GM12878 (cell line): ENCODE results near the gene KIF11. TPM values are rescaled to one million over a fixed set of nuclear protein-coding genes. Genes with fewer than 3 reads are reported as not detected.
A peak's percentile ranks its signal among the peaks of the same experiment; 100 is the strongest.

ENCODE experiments used
- BRCA1 ChIP-seq: IDR thresholded peaks from 2 replicates; pipeline ENCODE4 v1.6.1; 2011; ENCODE audit warnings: low read depth, low read length, improper control_type of control experiment
- E2F8 ChIP-seq: fragments of 450-650 bp; IDR thresholded peaks from 2 replicates; pipeline ENCODE4 v1.6.1; 2018; ENCODE audit warnings: mild to moderate bottlenecking, low read depth, moderate library complexity; ENCODE audit not compliant: partially characterized antibody
- JUNB ChIP-seq: IDR thresholded peaks from 2 replicates; pipeline ENCODE4 v1.6.1; 2016; ENCODE audit warnings: antibody characterized with exemption, mild to moderate bottlenecking
- MAX ChIP-seq: IDR thresholded peaks from 2 replicates; pipeline ENCODE4 v1.6.1; 2012; ENCODE audit warnings: low read depth, low read length, improper control_type of control experiment
- NR2C1 ChIP-seq: fragments of 450-650 bp; IDR thresholded peaks from 2 replicates; pipeline ENCODE4 v1.6.1; 2017; ENCODE audit warnings: antibody characterized with exemption, mild to moderate bottlenecking, moderate library complexity
- PAX5 ChIP-seq: IDR thresholded peaks from 2 replicates; pipeline ENCODE4 v1.6.1; 2011; ENCODE audit warnings: low read depth, low read length, borderline replicate concordance
- PRDM15 ChIP-seq: fragments of 450-650 bp; formaldehyde crosslinking; IDR thresholded peaks from 2 replicates; pipeline ENCODE4 v1.4.0; 2020; ENCODE audit warnings: mild to moderate bottlenecking, moderate library complexity
- RAD21 ChIP-seq: IDR thresholded peaks from 2 replicates; pipeline ENCODE4 v1.6.1; 2011; ENCODE audit warnings: mild to moderate bottlenecking, low read depth, low read length, moderate library complexity; ENCODE audit not compliant: insufficient read depth
- SMAD1 ChIP-seq: fragments of 450-650 bp; IDR thresholded peaks from 2 replicates; pipeline ENCODE4 v1.6.1; 2018; ENCODE audit warnings: mild to moderate bottlenecking, low read depth; ENCODE audit not compliant: partially characterized antibody
- TAF1 ChIP-seq: IDR thresholded peaks from 2 replicates; pipeline ENCODE4 v1.6.1; 2011; ENCODE audit warnings: mild to moderate bottlenecking, low read depth, low read length, borderline replicate concordance
- TCF12 ChIP-seq: IDR thresholded peaks from 2 replicates; pipeline ENCODE4 v1.6.1; 2011; ENCODE audit warnings: low read depth, mild to moderate bottlenecking, low read length
- ZBTB11 ChIP-seq: fragments of 450-650 bp; formaldehyde crosslinking; IDR thresholded peaks from 2 replicates; pipeline ENCODE4 v1.5.0; 2022; ENCODE audit warnings: mild to moderate bottlenecking, missing genetic modification characterization
- ZNF207 ChIP-seq: fragments of 450-650 bp; IDR thresholded peaks from 2 replicates; pipeline ENCODE4 v1.6.1; 2014; ENCODE audit warnings: antibody characterized with exemption, mild to moderate bottlenecking, borderline replicate concordance
- ZNF24 ChIP-seq: fragments of 450-650 bp; IDR thresholded peaks from 2 replicates; pipeline ENCODE4 v1.6.1; 2017; ENCODE audit warnings: antibody characterized with exemption, mild to moderate bottlenecking
- polyA plus RNA-seq, 11 experiments: library from polyadenylated mRNA; depleted of rRNA in 4 of 11; unstranded in 6 of 11; stranded (reverse) in 5 of 11; fragments of >200 nt; fragmentation: Nextera tagmentation in 4 of 11; fragmentation: Illumina TruSeq in 1 of 11; extraction: Ambion mirVana in 4 of 11; extraction: Trizol in 1 of 11; gene quantifications; 1 replicate in 1 of 11; 2 replicates in 10 of 11; pipeline versions ENCODE4 v1.2.1 to v1.2.3, GENCODE V29; 2011 to 2016; ENCODE audit warnings: inconsistent platforms in 2 of 11, missing spikeins in 2 of 11, low read depth in 1 of 11
- total RNA-seq, 4 experiments: library from RNA; depleted of rRNA in 3 of 4; stranded (reverse); fragments of >200 nt in 3 of 4; fragmentation: Illumina TruSeq in 1 of 4; extraction: Trizol in 1 of 4; gene quantifications; 2 replicates each; pipeline versions ENCODE4 v1.2.1 to v1.2.3, GENCODE V29; 2013 to 2021

The KIF11 gene
- total and polyA plus RNA-seq, 10 of the 15 experiments (the other 5 are each of a cell fraction or from before 2014, with no cell fraction given): 14.1 to 79.8 (median 41.9) TPM

GRCh38 chr10:92573798-92574547, 19.0 kb upstream of the KIF11 start, which contains the start of gene IDE (continued):
- TF ChIP-seq E2F8 (no peak), BRCA1 (no peak), JUNB (no peak), TAF1 (peak; percentile 65), TCF12 (peak; percentile 62), ZBTB11 (CRISPR knock-in tag) (no peak), NR2C1 (0 out of 2 replicates have a peak, but pooled peaks have one; percentile 15), RAD21 (peak; percentile 88), ZNF24 (0 out of 2 replicates have a peak, but pooled peaks have one; percentile 6), ZNF207 (no peak), PRDM15 (CRISPR knock-in tag) (no peak), MAX (no peak; the same call in 1 of the 2 replicates), SMAD1 (no peak), PAX5 (0 out of 2 replicates have a peak, but pooled peaks have one; percentile 35)
